Measurements from ENCODE around the gene RPAP2.

DNA sequence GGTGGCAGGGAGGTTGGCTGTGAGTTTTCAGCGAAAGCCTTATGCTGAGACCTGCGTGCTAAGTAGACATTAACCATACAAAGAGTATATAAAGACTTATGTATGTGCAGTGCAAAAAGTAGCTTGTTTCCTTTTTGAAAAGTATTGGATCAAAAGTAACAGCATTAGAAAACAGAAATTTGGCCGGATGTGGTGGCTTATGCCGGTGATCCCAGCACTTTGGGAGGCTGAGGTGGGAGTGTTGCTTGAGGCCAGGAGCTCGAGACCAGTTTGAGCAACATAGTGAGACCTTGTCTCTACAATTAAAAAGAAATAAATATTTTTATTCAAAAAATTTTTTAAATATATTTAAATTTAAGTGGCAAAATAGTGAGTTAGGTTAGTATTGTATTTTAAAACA is 2.2 kb downstream of the RPAP2 start:
- TF ChIP-seq ELK1 (IDR thresholded peaks at IDR 0.05; ENCODE audit: low read depth, low read length) (no peak), CTCF (IDR thresholded peaks at IDR 0.05) (no peak), SMC3 (IDR thresholded peaks at IDR 0.05) (no peak), CEBPB (IDR thresholded peaks at IDR 0.05) (no peak), PBX3 (IDR thresholded peaks at IDR 0.05) (no peak), POLR2A (IDR thresholded peaks at IDR 0.05; ENCODE audit: low read length) (no peak), MAZ (IDR thresholded peaks at IDR 0.05; ENCODE audit: borderline replicate concordance, low read depth, low read length) (no peak), MAX (IDR thresholded peaks at IDR 0.05) (no peak), JUN (IDR thresholded peaks at IDR 0.05) (no peak), EP300 (IDR thresholded peaks at IDR 0.05) (no peak), POLR2AphosphoS2 (conservative IDR thresholded peaks at IDR 0.05; ENCODE audit: low read length) (no peak), ESRRA (IDR thresholded peaks at IDR 0.05; ENCODE audit: borderline replicate concordance, low read length) (no peak)
- TF ChIP-seq, protein P1, sequence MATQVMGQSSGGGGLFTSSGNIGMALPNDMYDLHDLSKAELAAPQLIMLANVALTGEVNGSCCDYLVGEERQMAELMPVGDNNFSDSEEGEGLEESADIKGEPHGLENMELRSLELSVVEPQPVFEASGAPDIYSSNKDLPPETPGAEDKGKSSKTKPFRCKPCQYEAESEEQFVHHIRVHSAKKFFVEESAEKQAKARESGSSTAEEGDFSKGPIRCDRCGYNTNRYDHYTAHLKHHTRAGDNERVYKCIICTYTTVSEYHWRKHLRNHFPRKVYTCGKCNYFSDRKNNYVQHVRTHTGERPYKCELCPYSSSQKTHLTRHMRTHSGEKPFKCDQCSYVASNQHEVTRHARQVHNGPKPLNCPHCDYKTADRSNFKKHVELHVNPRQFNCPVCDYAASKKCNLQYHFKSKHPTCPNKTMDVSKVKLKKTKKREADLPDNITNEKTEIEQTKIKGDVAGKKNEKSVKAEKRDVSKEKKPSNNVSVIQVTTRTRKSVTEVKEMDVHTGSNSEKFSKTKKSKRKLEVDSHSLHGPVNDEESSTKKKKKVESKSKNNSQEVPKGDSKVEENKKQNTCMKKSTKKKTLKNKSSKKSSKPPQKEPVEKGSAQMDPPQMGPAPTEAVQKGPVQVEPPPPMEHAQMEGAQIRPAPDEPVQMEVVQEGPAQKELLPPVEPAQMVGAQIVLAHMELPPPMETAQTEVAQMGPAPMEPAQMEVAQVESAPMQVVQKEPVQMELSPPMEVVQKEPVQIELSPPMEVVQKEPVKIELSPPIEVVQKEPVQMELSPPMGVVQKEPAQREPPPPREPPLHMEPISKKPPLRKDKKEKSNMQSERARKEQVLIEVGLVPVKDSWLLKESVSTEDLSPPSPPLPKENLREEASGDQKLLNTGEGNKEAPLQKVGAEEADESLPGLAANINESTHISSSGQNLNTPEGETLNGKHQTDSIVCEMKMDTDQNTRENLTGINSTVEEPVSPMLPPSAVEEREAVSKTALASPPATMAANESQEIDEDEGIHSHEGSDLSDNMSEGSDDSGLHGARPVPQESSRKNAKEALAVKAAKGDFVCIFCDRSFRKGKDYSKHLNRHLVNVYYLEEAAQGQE (IDR thresholded peaks at IDR 0.05): no peak
